HEK293 (cell line): ENCODE measurements around the gene ALS2CL.

Source experiments
- CTCF ChIA-PET: fragments of 350-600 bp; formaldehyde crosslinking; extraction: SDS; loops from one replicate; lab custom pipeline; 2021; ENCODE audit warnings: antibody characterized with exemption; lab: Yijun Ruan, JAX
- POLR2A ChIA-PET: fragments of 300-600 bp; formaldehyde crosslinking; extraction: SDS; loops from one replicate; lab custom pipeline; 2020; ENCODE audit warnings: antibody characterized with exemption, inconsistent platforms; lab: Yijun Ruan, JAX
- H3K27ac ChIP-seq: fragments of 200-500 bp; sonication (Bioruptor generic); 2 replicates; pipeline ENCODE4 v1.5.1; 2014; ENCODE audit warnings: low read depth, low read length, control low read depth, inconsistent platforms; ENCODE audit errors: extremely low read depth
- H3K36me3 ChIP-seq, 2 experiments: fragments of 200-500 bp in 1 of 2; sonication (Bioruptor generic) in 1 of 2; 1 replicate in 1 of 2; 2 replicates in 1 of 2; pipeline ENCODE4 v1.5.1; 2014 to 2017; ENCODE audit warnings: inconsistent platforms in 2 of 2, low read length in 2 of 2; ENCODE audit not compliant: control insufficient read depth in 2 of 2, insufficient read depth in 1 of 2
- H3K4me1 ChIP-seq: fragments of 200-500 bp; sonication (Bioruptor generic); 2 replicates; pipeline ENCODE4 v1.5.1; 2014; ENCODE audit warnings: mild to moderate bottlenecking, low read length, inconsistent platforms; ENCODE audit not compliant: control insufficient read depth, insufficient read depth
- H3K4me3 ChIP-seq: 2 replicates; pipeline ENCODE4 v1.5.1; 2011; ENCODE audit warnings: low read depth, mild to moderate bottlenecking, control low read depth, low read length, moderate library complexity
- H3K9me3 ChIP-seq: fragments of 200-500 bp; sonication (Bioruptor generic); 2 replicates; pipeline ENCODE4 v1.5.1; 2014; ENCODE audit warnings: low read depth, low read length, inconsistent platforms; ENCODE audit not compliant: control insufficient read depth, insufficient read depth
- ZNF626 ChIP-seq: fragments of 450-650 bp; sonication (Bioruptor Pico); formaldehyde crosslinking; IDR thresholded peaks from 2 replicates; pipeline ENCODE4 v1.5.1; 2018; ENCODE audit warnings: missing biosample characterization, missing genetic modification characterization, inconsistent platforms

The ALS2CL gene

GRCh38 chr3:46619845-46620778 lies 73.4 kb downstream of the ALS2CL start:
- ChIA-PET CTCF (no interaction called here), POLR2A (no interaction called here)
- Histone ChIP-seq H3K4me3 (no peak overlapping the region), H3K36me3 (no peaks in the 10 kb centered on the region)
- TF ChIP-seq ZNF626 (tag by site-specific recombination), result no peak
- TF ChIP-seq, all 188 proteins: peak for 0
- H3K9me3 ChIP-seq, result no peaks in the 10 kb centered on the region
- no peaks in the 10 kb centered on the region for H3K4me1 ChIP-seq
- no peak overlapping the region for H3K27ac ChIP-seq
